ENCODE results near the gene KAT2B. TPM values are rescaled to one million over a fixed set of nuclear protein-coding genes. Genes with fewer than 3 reads are reported as not detected.
A peak's percentile ranks its signal among the peaks of the same experiment; 100 is the strongest.

KAT2B gene
- total RNA-seq, 2 experiments from 2014 or later: 112 to 120 TPM

DNA sequence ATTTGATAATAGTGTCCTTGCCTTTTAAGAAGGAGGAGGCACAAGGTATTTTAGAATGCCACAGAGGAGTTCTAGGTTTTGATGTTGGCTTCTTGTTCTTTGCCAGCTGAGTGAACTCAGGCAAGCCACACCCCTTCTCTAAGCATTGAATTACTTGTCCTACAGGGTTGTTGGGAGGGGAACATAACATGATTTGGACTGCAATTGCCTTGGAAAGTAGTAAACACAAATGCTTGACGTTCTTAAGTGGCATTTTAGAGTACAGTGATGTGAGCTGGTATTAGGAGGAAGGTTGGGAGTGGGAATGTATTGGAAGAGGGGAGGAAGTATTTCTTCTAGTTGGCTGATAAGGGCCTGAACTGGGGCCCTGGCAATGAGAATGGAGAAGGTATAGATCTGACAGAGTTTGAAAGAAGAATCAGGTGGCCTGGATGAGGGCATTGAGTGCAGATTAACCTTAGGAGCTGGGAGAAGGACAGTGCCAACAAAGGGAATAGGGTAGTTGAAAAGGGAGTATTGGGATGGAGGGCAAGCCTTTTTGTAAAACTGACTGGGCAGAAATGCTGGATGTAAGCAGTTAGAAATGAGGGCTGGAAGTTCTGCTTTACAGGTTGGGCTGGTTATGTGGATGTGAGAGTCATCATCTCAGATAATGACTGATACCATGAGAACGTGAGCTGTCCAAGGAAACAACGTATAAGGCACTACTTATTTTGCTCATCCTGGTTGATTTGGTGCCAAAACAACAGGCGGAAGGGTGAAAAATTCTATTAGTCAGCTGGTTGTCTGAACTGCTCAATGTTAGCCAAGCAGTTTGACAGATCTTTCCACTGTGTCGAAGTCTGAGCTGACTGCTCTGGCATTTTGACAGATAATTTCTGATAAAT lies 16.7 kb downstream of the KAT2B start:
- Mint-ChIP-seq H3K27me3 (ENCODE audit: low read depth) (no peaks in the 10 kb centered on the region), H3K9me3 (ENCODE audit: insufficient read depth) (no peaks in the 10 kb centered on the region), H3K27ac (no peak overlapping the region), H3K4me1 (ENCODE audit: low read depth) (peaks cover 34% of the 10 kb centered on the region), H3K36me3 (ENCODE audit: low read depth) (peaks cover 26% of the 10 kb centered on the region), H3K4me3 (no peak overlapping the region)
- ChIA-PET POLR2A (interaction anchor here (0.7 to 0.9 kb wide), 2 partner anchors 18 to 100 kb away, joined by 3 to 4 read pairs; no protein-coding TSS in a partner anchor), CTCF (no interaction called here)
- no peak for DNase-seq
- ATAC-seq: no peak

DNA sequence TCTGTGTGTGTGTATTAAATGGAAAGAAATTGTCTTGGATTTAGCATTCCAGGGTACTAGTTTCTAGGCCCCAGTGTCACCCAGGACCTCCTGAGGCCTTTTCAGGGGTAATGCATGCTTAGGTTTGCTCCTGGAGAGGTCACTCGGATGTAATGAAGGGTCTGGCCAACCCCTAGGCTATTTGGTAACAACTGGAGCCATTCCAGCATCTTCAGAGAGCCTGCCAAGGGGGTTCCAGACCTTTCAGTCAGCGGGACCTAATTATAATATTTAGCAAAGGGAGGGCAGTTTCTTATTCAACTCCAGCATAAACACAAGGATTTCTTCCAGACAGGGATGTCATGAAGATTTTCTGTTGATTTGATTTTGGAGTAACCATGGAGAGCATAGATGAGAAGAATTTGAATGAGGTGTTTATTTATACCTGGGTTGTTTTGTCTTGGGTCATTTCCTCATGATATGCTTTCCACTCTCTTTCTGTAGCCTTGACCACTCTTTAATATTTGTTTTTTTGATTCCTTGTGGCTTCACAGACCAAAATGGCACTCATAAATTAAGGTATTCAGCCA lies 17.4 kb downstream of the KAT2B start:
- no peaks in the 10 kb centered on the region for H3K27me3 Mint-ChIP-seq (ENCODE audit: low read depth)
- peaks cover 27% of the 10 kb centered on the region for H3K4me1 Mint-ChIP-seq (ENCODE audit: low read depth)
- ATAC-seq (no peak), DNase-seq (no peak)
- H3K36me3 Mint-ChIP-seq (ENCODE audit: low read depth): peaks cover 23% of the 10 kb centered on the region
- no peak overlapping the region for H3K27ac Mint-ChIP-seq
- CTCF ChIA-PET: no interaction called here
- H3K4me3 Mint-ChIP-seq: no peak overlapping the region
- POLR2A ChIA-PET: interaction anchor here (0.9 kb wide), 1 partner anchor 19 kb away, joined by 3 read pairs; no protein-coding TSS in a partner anchor
- no peaks in the 10 kb centered on the region for H3K9me3 Mint-ChIP-seq (ENCODE audit: insufficient read depth)

DNA sequence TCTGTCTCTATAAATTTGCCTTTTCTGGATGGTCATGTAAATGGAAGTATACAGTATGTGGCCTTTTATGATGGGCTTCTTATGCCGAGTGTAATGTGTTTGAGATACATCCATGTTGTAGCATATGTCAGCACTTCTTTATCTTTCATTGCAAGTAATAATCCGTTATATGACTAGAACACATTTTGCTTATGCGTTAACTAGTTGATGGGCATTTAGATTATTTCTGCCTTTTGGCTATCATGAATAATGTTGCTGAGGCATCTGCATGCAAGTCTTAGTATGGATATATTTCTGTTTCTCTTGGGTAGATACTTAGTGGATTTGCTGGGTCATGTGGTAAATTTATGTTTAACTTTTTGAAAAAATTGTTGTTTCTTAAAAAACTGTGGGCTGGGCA lies 19.7 kb downstream of the KAT2B start:
- no peak overlapping the region for H3K4me3 Mint-ChIP-seq
- no peak for DNase-seq
- H3K27me3 Mint-ChIP-seq (ENCODE audit: low read depth): no peaks in the 10 kb centered on the region
- peaks cover 23% of the 10 kb centered on the region for H3K36me3 Mint-ChIP-seq (ENCODE audit: low read depth)
- no peak for ATAC-seq
- H3K4me1 Mint-ChIP-seq (ENCODE audit: low read depth): peaks cover 32% of the 10 kb centered on the region
- POLR2A ChIA-PET: no interaction called here
- H3K9me3 Mint-ChIP-seq (ENCODE audit: insufficient read depth): no peaks in the 10 kb centered on the region
- CTCF ChIA-PET: no interaction called here
- peak overlapping the region; percentile 15 for H3K27ac Mint-ChIP-seq

DNA sequence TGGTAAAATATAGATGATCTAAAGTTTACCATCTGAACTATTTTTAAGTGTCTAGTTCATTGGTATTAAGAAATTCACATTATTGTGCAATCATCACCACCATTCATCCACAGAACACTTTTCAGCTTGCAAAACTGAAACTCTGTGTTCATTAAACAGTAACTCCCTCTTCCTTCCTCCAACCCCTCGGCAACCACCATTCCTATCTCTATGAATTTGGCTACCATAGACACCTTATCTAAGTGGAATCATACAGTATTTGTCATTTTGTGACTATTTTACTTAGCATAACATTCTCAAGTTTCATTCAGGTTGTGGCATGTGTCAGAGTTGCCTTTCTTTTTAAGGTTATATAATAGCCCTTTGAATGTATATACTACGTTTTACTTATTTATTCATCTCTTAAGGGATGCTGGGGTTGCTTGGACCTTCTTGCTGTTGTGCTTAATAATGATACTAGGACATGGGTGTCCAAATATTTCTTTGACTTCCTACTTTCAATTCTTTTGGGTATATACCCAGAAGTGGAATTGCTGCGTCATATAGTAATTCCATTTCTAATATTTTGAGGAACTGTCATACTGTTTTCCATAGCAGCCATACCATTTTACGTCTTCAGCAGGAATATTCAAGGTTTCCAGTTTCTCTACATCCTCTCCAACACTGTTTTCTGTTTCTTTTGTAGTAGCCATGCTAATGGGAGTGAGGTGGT lies 20.9 kb downstream of the KAT2B start:
- ATAC-seq: peak; percentile 74
- Mint-ChIP-seq H3K4me3 (peak overlapping the region; percentile 5), H3K27me3 (ENCODE audit: low read depth) (no peaks in the 10 kb centered on the region), H3K4me1 (ENCODE audit: low read depth) (peaks cover 39% of the 10 kb centered on the region), H3K27ac (peak overlapping the region; percentile 60), H3K36me3 (ENCODE audit: low read depth) (peaks cover 30% of the 10 kb centered on the region), H3K9me3 (ENCODE audit: insufficient read depth) (no peaks in the 10 kb centered on the region)
- CTCF ChIA-PET: no interaction called here
- no peak for DNase-seq
- POLR2A ChIA-PET: no interaction called here

DNA sequence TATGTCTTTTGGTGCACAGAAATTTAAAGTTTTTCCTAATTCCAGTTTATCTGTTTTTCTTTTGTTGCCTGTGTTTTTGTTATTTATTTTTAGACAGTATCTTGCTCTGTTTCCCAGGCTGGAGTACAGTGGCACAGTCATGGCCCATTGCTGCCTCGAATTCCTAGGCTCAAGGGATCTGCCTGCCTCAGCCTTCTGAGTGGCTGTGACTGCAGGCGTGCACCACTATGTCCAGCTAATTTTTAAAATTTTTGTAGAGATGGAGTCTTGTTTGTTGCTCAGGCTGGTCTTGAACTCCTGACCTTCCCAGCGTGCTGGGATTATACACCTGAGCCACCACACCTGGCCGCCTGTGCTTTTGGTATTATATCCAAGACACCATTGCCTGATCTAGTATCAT lies 22.8 kb downstream of the KAT2B start:
- ChIA-PET POLR2A (no interaction called here), CTCF (no interaction called here)
- Mint-ChIP-seq H3K27me3 (ENCODE audit: low read depth) (no peaks in the 10 kb centered on the region), H3K27ac (no peak overlapping the region), H3K9me3 (ENCODE audit: insufficient read depth) (no peaks in the 10 kb centered on the region), H3K4me3 (no peak overlapping the region), H3K36me3 (ENCODE audit: low read depth) (peaks cover 31% of the 10 kb centered on the region), H3K4me1 (ENCODE audit: low read depth) (peaks cover 44% of the 10 kb centered on the region)
- DNase-seq (no peak), ATAC-seq (no peak)

DNA sequence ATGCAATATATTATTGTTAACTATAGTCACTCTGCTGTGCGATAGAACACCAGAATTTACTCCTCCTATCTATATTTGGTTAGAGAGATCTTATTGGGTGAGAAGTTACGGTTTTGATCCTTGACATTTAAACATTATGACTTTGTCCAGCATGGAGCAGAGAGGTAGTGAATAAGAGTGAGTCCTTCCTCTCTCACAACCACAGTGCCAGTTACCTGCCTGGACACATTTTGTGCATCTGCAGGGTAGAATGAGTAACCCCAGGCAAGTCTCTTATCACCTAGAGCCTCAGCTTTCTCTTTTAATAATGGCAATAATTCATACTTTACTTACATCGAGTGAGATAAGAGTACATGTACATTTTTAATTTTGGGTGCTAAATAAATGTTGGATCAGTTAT lies 24.1 kb downstream of the KAT2B start:
- no peaks in the 10 kb centered on the region for H3K27me3 Mint-ChIP-seq (ENCODE audit: low read depth)
- ATAC-seq (no peak), DNase-seq (no peak)
- no peak overlapping the region for H3K4me3 Mint-ChIP-seq
- CTCF ChIA-PET: interaction anchor here (0.8 kb wide), 1 partner anchor 29 kb away, joined by 3 read pairs; no protein-coding TSS in a partner anchor
- no peaks in the 10 kb centered on the region for H3K9me3 Mint-ChIP-seq (ENCODE audit: insufficient read depth)
- peaks cover 55% of the 10 kb centered on the region for H3K4me1 Mint-ChIP-seq (ENCODE audit: low read depth)
- H3K36me3 Mint-ChIP-seq (ENCODE audit: low read depth): peaks cover 37% of the 10 kb centered on the region
- no peak overlapping the region for H3K27ac Mint-ChIP-seq
- POLR2A ChIA-PET: interaction anchor here (1.1 kb wide), 1 partner anchor 23 kb away, joined by 4 read pairs; the partner anchor contains the start of gene KAT2B

DNA sequence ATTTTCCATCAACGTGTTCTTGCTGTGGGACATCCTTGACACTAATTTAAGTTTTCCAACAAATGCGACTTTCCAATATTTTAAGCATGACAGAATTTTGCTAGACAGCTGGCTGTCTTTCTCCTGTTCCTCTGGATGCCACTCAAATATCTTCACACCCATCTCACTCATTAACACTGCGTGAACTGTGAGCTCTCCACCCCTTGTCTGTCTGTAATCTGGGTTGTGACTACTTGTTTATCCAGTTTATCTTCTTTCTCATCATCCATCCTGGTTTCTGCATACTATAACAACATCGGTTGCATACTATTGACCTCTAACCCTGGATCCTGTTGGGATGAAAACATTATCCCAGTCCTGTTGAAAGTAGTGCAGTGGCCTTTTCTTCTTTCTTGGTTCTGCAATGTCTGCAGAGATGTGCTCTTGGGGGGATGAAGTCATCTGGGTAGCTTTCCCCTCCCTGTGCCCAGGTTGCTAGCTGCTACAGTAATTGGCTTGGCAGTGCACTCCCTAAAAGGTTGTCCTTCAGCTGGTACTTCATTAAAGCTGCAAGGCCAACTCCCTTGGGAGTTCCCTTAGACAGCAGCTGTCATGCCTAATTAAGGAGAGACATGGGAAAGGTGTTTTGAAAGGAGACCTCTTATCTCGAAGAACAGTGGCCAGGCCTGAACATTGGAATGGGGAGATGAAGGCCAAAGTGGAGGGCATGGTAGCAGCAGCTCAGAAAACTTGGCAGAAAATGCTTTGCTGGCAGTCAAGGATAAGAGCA lies 24.7 kb downstream of the KAT2B start:
- Mint-ChIP-seq H3K4me3 (no peak overlapping the region), H3K36me3 (ENCODE audit: low read depth) (peaks cover 36% of the 10 kb centered on the region), H3K27ac (no peak overlapping the region), H3K4me1 (ENCODE audit: low read depth) (peaks cover 55% of the 10 kb centered on the region), H3K27me3 (ENCODE audit: low read depth) (no peaks in the 10 kb centered on the region), H3K9me3 (ENCODE audit: insufficient read depth) (no peaks in the 10 kb centered on the region)
- ATAC-seq (no peak), DNase-seq (no peak)
- ChIA-PET POLR2A (interaction anchor here (1.1 kb wide), 1 partner anchor 24 kb away, joined by 4 read pairs; the partner anchor contains the start of gene KAT2B), CTCF (no interaction called here)

DNA sequence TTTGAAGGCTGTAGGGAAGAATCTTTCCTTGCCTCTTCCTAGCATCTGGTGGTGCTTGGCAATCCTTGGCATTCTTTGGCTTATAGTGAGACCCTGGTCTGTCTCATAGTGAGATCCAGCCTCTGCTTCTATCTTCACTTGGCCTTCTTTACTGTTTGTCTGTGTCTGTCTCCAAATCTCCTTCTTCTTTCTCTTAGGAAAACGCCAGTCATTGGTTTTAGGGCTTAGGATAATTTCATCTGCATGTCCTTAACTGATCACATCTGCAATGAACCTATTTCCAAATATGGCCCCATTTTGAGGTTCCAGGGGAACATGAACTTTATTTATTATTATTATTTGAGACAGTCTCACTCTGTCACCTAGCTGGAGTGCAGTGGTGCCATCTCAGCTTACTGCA lies 25.8 kb downstream of the KAT2B start:
- H3K27me3 Mint-ChIP-seq (ENCODE audit: low read depth): no peaks in the 10 kb centered on the region
- POLR2A ChIA-PET: no interaction called here
- peaks cover 33% of the 10 kb centered on the region for H3K36me3 Mint-ChIP-seq (ENCODE audit: low read depth)
- no peak for DNase-seq
- H3K4me3 Mint-ChIP-seq: no peak overlapping the region
- no peak for ATAC-seq
- CTCF ChIA-PET: no interaction called here
- no peak overlapping the region for H3K27ac Mint-ChIP-seq
- H3K9me3 Mint-ChIP-seq (ENCODE audit: insufficient read depth): no peaks in the 10 kb centered on the region
- H3K4me1 Mint-ChIP-seq (ENCODE audit: low read depth): peaks cover 46% of the 10 kb centered on the region

DNA sequence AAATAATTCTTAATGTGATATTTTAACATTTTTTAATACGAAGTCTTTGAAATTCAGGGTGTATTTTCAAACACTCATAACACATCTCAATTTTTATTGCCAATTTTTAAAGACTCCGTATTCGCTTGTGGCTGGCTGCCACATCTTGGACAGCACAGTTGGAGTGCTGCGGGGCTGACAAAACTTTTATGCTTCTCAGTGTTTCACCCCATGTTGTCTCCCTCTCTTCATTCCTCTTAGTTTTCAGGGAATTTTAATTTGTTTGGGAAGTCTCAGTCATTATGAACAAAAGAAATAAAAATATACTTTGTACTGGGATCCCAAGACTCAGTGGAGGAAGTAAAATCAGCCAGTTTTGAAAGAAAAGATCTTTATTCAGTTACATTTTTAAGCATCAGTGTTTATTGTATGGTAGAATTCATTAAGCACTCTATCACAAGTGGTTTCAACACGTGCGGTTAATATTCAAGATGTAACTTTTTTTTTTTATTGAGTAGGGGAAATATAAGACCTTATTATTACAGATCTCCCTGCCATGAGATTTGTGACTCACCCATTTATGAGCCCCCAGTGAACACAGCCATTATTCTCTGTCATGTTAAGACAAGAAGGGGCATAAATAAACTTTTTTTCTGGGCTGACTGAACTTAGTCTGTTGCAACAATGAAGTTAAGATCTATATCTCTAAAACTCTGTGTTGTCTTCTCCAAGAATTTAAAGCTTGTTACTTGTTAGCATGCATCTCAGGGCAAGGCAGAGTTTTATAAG lies 26.8 kb downstream of the KAT2B start:
- POLR2A ChIA-PET: no interaction called here

DNA sequence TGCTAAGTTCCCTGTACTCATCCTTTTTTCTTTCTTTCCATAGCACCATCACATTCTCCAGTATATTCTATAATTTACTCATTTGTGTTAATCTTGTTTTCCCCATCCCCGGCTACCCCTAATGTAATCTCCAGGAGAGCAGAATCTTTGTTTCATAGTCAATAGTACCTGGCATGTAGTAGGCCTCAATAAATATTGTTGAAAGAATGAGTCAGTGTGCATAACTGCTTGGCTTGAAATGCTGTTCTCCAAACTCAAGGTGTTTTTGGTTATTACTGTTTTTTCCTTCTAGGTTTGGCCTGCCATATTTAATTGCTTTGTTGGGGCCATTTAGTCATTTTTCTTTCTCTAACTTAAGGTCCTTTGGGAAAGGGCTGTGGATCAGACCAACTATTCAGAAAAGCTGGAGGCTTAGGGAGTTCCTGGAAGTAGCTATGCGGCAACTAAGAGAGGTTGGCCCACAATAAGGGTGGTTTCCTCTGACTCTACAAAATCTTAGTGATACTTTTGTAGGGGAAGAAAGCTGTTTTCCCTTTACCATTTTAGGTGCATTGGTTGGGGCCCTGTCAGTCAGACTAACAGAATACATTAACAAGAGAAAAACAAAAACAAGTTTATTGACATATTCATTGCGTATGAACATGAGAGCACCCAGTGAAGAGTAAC lies 28.4 kb downstream of the KAT2B start:
- DNase-seq: no peak
- Mint-ChIP-seq H3K27ac (peak overlapping the region; percentile 51), H3K4me1 (ENCODE audit: low read depth) (peaks cover 44% of the 10 kb centered on the region), H3K36me3 (ENCODE audit: low read depth) (peaks cover 53% of the 10 kb centered on the region), H3K9me3 (ENCODE audit: insufficient read depth) (no peaks in the 10 kb centered on the region), H3K27me3 (ENCODE audit: low read depth) (no peaks in the 10 kb centered on the region), H3K4me3 (no peak overlapping the region)
- POLR2A ChIA-PET: no interaction called here
- no peak for ATAC-seq
- CTCF ChIA-PET: interaction anchor here (1.1 kb wide), 1 partner anchor 28 kb away, joined by 3 read pairs; the partner anchor contains the start of gene KAT2B

More for the DNA sequence above, 26.8 kb downstream of the KAT2B start:
- Mint-ChIP-seq H3K9me3 (ENCODE audit: insufficient read depth) (no peaks in the 10 kb centered on the region), H3K4me1 (ENCODE audit: low read depth) (peaks cover 44% of the 10 kb centered on the region), H3K27ac (no peak overlapping the region), H3K27me3 (ENCODE audit: low read depth) (no peaks in the 10 kb centered on the region), H3K36me3 (ENCODE audit: low read depth) (peaks cover 40% of the 10 kb centered on the region), H3K4me3 (no peak overlapping the region)
- no peak for DNase-seq
- ATAC-seq: no peak
- CTCF ChIA-PET: no interaction called here
